Stimulated activated naive CD8-positive, alpha-beta T cell treated with anti-CD3 and anti-CD28 coated beads, Interleukin-15, Interleukin-2, amounts not matched to agents 100 U/mL and 50 U/mL, for 24 hours (primary cell): Measurements from ENCODE around the gene PLCD3.
A peak's percentile ranks its signal among the peaks of the same experiment; 100 is the strongest.

Experiments
- ATAC-seq: fragments of 150-1000 bp; cut with Tn5 transposase; one replicate; pipeline ENCODE4 v1.10.0; 2021
- DNase-seq: peaks from one replicate; pipeline ENCODE4 v3.0.0; 2021

PLCD3 gene, protein sequence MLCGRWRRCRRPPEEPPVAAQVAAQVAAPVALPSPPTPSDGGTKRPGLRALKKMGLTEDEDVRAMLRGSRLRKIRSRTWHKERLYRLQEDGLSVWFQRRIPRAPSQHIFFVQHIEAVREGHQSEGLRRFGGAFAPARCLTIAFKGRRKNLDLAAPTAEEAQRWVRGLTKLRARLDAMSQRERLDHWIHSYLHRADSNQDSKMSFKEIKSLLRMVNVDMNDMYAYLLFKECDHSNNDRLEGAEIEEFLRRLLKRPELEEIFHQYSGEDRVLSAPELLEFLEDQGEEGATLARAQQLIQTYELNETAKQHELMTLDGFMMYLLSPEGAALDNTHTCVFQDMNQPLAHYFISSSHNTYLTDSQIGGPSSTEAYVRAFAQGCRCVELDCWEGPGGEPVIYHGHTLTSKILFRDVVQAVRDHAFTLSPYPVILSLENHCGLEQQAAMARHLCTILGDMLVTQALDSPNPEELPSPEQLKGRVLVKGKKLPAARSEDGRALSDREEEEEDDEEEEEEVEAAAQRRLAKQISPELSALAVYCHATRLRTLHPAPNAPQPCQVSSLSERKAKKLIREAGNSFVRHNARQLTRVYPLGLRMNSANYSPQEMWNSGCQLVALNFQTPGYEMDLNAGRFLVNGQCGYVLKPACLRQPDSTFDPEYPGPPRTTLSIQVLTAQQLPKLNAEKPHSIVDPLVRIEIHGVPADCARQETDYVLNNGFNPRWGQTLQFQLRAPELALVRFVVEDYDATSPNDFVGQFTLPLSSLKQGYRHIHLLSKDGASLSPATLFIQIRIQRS

DNA sequence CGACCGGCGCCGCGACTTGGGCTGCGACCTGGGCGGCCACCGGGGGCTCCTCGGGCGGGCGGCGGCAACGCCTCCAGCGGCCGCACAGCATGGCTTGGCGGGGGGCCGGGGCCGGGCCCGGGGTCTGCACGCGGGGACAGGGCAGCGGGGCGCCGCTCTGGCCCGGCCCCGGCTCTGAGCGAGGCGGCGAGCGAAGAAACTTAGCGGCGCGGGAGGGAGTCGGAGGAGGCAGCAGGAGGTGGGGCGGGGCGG is at the start of gene PLCD3:
TSS of gene PLCD3 (minus strand) at position 196 of the 252 bp plus-strand sequence. CDS start at position 91, 105 bp downstream.
- DNase-seq: no peak
- no peak for ATAC-seq

DNA sequence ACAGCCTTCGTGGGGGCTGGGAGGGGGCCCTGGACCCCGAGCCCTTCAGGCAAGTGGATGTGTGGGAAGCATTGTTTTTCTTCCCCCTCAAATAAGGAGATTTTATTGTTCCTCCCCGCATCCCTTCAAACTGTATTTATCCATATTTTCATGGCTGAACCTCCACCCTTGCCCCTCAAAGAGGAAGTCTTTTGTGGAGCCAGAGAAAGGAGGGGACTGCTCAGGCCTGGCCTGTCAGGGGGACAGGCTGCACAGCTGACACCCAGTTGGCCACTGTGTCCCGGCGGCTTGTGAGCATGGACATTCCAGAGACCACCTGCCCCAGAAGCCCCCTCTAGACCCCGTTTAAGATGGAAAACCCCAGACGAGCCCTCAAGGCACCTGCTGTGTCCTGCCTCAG is 45.2 kb upstream of the PLCD3 start:
- ATAC-seq (no peak), DNase-seq (no peak)

DNA sequence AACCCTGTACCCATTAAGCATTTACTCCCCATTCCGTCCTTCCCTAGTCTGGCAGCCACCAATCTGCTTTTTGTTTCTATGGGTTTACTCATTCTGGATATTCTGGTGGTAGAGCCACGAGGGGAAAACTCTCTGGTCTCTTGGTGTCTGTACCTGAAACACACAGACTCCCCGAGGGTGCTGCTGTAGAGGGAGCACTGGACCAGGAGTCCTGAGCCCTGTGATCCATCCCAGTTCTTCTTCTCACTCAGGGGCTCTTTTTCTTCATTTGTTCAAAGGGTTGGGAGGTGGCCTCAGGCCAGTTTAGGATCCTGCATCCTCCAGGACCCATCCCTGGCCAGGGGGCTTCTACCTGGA is 43.4 kb upstream of the PLCD3 start:
- ATAC-seq: no peak

DNA sequence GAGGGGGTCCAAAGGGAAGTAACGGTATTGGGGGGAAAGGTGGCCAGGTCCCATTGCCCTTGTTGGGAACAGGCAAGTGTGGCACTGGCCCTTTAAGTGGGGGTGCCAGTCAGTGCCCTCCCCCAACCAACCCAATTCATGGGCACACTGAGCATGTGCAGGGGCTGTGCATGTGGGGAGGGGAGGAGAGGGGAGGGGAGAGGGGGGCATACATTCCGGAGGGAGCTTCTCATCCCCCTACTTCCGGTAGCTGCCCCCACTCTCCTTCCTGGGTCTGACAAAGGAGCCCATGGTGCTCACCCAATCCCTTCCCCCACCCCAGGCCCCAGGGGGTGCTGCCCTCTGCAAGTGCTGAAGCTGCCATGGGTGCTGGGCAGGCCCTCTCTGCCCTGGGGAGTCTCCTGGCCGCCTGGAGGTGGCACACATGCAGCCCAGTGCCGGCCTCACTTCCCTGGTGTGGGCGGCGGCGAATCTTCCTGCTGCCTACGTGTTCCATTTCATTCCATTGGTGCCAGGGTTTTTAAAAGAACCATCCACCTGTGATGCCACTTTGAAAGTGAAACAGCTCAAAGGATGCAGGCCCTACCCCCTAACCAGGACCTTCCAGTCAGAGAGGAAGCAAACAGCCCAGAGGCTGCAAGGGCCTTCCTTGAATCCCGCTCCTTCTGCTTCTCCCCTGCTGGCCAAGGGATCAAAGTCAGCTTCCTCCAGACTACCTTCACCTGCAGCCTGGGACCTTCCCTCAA is 40.4 kb upstream of the PLCD3 start:
- DNase-seq (peak; percentile 70), ATAC-seq (peak; percentile 77)

More for the DNA sequence above, 43.4 kb upstream of the PLCD3 start:
- no peak for DNase-seq

DNA sequence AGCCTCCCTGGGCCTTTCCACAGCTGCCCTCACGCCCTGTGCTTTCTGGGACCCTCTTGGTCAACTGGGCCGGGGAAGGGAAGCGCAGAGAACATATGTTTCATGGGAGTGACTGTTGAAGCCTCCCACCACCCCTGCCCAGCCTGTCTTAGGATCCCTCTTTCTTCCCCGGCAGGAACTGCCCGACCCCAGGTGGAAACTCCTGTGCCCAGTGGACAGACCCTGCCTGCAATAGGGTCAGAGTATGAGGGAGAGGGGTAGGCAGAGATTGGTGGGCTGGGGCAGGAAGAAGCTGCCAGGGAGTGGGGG is 39.9 kb upstream of the PLCD3 start:
- DNase-seq (no peak), ATAC-seq (no peak)

DNA sequence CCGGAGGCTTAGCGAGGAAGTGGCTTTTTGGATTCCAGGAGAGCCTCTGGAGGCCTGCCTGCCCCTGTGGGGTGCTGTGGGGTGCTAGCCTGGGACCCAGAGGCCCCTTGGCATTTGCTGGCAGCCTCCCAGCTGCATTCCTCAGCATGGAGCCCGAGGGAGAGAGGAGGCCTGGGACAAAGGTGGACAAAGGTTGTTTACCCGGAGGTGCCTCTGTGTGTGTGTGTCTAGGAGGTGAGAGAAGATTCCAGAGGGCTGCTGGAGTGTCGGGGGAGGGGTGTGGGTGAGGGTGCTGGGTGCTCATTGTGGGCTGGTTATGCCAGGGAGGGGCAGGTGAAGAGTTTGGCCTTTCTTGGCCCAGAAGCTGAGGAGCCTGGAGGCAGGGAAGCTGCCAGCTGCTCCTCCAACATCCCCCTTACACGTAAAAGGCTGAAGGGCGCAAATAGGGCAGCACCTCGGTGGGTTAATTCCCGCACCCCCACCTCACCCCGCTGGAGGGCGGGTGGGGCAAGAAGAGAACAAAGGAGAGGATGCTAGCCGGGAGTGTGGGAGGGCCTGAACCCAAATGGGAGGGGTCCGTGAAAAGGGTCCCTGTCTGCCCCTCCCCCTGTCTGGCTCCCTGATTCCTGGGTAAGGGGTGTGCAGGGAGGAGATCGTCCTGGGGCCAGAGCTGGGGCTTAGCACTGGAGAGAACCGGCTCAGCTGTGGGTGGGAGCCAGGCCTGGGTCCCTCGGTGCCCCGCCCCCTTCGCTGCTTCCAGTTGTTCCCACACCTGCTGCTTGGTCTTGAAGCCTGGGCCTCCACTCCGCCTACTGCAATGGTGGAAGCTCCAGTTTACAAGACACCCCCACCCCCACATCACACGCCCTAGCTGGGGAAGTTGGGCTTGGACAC is 39.3 kb upstream of the PLCD3 start:
- ATAC-seq (no peak), DNase-seq (no peak)

DNA sequence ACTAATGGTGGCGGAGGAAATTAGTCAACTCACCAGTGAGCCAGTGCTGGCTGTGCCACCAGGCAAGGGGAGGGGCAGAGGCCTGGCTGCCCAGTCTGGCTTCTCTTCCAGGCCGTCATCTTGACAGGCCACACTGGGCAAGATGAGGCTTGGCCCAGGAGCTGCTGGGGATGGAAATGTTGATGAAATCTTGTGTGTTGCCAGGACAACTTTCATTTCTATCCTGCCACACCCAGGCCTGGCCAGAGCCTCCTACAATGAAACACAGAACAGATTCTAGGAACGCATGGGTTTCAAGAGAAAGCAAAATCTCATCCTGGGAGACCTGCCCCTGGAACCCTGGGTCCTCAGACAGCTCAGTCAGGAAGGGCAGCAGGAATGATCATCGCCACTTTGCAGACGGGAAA is 38.6 kb upstream of the PLCD3 start:
- ATAC-seq: no peak
- DNase-seq: no peak

DNA sequence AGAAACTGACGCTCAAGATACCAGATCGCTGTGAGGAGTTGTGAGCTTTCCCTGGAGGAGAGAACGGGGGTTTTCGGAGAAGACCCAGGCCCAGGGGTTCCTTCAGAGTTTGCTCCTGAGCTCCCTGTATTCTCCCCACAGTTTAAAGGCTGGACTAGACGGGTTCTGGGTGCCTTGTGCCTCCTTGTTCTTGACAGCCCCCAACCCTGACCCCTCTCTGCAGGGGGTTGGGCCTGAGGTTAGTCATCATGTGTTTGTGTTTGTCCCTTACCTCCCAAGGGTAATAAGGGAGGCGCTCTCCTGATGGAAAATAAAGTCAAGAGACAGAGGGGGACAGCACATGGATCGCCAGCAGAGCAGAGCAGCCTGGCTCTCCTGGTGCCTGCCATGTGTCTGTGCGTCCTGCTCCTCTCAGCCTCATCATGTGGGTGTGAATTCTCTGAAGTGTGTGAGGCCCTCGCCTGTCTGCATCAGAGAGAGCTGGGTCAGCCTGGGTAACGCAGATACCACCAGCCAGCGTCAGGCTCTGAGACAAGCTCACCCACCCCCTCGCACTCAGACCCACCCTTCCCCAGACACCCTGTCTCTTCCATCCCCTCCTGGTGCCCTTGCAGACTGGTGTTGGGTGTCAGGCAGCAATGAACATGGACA is 38.1 kb upstream of the PLCD3 start:
- DNase-seq: no peak
- peak; percentile 16 for ATAC-seq

DNA sequence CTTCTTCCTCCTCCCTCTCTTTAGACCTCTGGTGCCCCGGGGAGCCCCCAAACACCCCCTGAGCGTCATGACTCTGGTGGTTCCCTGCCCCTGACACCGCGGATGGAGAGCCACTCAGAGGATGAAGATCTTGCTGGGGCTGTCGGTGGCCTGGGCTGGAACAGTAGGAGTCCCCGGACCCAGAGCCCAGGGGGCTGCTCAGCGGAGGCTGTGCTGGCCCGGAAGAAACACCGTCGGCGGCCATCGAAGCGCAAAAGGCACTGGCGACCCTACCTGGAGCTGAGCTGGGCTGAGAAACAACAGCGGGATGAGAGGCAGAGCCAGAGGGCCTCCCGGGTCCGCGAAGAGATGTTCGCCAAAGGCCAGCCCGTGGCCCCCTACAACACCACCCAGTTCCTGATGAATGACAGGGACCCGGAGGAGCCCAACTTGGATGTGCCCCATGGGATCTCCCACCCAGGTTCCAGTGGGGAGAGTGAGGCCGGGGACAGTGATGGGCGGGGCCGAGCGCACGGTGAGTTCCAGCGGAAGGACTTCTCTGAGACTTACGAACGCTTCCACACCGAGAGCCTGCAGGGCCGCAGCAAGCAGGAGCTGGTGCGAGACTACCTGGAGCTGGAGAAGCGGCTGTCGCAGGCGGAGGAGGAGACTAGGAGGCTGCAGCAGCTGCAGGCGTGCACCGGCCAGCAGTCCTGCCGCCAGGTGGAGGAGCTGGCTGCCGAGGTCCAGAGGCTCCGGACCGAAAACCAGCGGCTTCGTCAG is 36.9 kb upstream of the PLCD3 start:
- DNase-seq (no peak), ATAC-seq (no peak)

DNA sequence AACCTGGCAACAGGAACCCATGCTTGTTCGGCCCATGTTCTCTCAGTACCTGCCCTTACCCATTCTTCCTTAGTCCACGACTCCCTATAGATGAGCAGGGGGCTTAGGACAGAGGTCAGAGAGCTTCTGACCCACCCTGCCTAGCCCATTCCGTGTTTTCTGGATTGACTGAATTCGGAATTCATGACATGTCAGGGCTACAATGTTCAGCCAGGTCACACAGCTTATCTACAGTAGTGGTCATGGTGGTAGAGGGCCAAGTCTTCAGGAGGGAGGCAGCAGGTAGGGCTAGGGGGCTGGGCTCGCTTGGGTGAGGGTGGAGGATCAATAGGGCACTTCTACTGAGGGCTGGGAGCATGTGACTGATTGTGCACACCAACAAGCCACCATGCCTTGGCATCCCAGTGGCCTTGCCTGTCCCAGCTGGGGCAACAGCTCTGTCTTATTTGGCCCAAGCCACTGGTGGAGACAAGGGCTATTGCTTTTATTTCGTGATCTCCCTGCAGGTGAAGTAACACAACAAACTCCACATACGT is 32.5 kb upstream of the PLCD3 start:
- no peak for ATAC-seq
- no peak for DNase-seq

DNA sequence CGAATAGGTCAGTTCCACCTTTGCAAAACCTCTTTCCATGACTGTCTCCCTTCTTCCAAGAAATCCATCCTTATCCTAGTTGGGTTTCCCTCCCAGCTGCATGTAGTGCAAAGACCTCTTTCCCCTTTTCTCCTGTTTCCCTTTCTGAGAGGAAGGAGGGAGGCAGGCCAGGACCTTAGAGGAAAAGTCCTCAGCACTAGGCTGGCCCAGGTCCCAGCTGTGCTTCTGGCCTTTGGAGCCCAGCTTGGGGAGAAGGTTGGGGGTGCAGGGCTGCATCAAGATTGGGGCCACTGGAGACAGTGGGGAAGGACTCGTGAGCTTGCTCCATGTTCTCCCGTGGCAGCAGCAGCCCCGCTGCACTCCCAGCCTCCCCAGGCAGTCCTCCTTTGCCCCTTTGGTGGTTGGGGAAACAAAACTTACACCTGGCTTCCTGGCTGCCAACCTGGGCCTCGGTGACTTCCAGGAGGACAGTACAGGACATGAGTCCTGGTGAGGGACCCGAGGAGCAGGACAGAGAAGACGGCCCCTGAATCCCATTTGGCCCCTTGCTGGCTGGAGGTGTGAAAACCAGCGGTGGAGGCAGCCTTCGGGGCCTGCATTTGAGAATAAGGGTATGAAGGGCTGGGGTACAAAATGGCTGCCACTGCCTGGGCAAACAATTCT is 29.8 kb upstream of the PLCD3 start:
- ATAC-seq (no peak), DNase-seq (no peak)

DNA sequence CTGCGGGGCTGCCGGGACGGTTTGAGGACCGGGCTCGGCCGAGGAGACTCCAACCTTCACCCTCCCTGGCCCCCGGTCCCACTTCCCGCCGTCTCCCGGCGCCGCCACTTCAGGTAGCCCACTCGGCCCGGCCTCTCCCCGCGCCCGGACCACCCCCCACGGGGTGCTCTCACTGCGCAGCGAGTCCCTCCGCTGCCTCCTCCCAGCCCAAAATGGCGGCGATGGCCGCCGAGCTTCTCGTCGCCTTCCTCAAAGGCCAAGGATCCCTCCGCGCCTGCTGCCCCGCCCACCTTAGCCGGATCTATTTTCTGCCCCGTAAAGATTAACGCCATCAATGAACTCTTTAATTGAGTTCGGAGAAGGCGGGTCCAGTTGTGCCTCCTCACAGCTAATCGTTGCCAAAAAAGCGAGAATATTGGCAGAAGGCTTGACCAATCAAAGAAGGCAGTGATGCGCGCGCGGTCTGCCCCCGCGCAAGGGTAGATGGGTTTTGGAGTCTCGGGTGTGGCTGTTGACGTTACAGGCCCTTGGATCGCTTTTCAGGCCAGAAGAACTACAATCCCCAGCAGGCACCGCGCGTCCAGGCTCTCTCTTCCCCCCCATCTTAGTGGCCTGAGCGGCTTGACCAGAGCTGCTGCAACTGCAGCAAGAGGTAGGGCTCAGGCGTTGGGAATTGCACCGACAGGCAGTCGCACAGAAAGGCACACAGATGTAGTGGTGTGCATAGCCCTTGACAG is 29.1 kb upstream of the PLCD3 start, which contains the start of gene HEXIM2:
TSS of gene HEXIM2 (plus strand) at position 588 of the 737 bp plus-strand sequence. CDS start 919 bp downstream, outside the sequence.
- ATAC-seq (peak; percentile 98), DNase-seq (peak; percentile 97)

DNA sequence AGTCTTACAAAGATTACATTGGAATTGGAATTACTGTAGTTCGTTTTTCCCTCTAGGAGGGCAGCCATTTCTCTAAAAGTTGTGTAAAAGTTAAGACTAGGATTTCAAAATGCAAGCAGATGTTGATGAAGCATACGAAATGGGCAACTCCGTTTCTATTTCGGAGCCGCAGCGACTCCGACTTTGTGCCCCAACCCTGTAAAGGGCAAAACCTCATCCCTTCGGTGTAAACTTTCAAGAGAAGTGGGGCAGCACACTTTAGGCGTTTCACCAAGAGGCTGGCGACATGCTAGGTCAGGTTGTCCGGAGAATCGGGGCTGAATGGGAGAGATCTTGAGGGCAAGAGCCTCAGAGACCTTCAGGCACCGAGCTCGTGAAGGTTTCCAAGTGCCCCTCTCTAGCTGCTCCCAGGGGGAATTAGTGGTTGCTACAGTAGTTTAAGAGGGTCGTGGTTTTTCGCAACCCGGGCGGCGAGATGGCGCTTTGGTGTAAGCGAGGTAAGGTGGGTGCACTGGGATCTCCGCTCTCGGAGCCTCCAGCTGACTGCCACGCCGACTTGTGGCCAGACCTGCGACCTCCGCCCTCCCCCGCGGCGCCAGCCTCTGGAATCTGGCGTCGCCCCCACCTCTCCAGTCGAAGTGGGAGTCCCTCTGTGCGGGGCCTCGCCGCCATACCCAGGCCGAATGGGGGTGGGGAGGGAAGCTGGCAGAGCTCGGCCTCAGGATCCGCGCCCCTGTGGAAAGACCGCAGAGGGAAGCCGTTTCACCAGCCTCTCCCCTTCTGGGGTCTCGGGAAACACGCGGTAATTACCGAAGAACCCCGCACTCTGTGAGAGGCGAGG is 28.4 kb upstream of the PLCD3 start:
- ATAC-seq (peak; percentile 15), DNase-seq (peak; percentile 71)

DNA sequence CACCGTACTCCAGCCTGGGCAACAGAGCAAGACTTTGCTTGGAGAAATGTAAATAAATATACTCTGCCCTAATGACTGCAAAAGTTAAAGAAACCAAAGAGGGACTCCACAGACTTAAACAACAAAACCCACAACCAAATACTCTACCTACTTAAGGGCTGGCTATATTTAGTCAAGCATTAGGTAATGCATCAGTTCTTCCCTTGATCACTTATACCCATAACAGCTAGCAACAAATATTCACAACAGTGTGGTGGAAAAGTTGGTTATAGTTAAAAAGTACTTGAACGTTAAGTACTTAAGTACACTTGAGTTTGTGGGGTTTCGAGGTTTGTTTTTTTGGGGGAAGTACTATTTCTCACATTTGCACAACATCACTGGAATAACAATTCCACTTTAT is 23.9 kb upstream of the PLCD3 start:
- ATAC-seq (no peak), DNase-seq (no peak)

DNA sequence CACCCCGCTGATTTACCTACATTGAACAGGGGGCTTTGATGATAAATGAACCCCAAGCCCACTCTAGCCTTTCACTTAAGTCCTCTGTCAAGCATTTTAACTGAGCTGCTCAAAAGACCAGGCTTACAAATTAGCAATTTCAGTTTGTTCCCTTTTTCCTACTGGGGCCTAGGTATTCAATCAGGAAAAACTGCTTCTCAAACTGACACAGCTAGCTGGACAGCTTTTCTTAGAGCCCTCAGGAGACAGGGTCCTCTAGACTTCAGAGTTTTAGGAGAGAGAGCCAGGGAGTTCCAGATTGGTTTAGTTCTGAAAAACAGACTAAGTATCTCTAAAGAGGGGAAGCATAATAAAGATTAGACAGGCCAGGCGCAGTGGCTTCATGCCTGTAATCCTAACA is 23.2 kb upstream of the PLCD3 start:
- ATAC-seq (no peak), DNase-seq (no peak)

DNA sequence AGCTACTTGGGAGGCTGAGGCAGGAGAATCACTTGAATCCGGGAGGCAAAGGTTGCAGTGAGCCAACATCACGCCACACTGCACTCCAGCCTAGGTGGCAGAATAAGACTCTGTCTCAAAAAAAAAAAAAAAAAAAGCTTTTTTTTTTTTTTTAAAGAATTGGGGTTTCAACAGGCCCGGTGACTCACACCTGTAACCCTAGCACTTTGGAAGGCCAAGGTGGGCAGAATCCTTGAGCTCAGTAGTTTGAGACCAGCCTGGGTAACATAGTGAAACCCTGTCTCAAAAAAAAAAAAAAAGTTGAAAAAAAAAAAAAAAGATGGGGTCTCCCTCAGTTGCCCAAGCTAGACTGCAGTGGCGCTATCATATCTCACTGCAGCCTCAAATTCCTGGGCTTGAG is 22.7 kb upstream of the PLCD3 start:
- ATAC-seq (peak; percentile 20), DNase-seq (no peak)

DNA sequence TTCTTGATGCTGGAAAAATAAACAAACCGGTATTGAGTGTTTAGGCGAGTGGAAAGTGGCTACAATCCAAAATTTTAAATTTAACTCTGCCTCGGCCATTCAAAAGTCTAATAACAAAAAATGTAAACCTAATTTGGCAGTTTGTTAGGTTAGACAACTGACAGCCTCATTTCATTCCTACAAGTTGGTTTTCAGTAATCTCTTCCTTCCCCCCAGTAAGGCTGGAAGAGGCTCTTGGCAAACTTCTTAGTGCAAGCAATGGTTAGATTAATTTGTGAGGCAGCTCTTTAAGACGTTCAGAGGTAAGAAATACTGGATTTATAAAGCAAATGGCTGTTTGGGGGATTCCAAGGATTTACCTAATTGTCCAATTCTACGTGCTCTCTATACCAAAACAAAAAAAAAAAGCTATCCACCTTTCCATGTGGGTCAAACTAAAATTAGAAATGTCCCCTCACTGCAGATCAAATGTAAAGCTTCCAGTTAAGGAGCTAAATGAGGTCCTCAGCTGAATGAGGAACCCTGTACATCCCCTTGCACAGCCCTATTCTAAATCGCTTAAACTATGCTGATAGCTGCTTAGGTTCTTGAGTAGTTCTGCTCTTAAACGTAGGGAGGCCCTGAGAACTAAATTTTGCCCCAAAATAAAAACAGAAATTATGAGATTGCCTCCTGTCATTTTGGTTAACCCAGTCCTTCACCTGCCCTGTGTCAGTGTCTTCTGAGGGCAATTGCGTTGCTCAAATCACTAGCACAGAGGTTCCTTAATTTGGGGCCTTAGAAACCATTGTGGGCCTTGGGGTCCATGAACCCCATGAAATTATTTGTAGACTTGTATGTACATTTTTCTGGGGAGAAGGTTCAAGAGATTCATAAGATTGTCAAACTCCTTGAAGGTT is 18.8 kb upstream of the PLCD3 start:
- DNase-seq (no peak), ATAC-seq (no peak)
